Germinal center (tissue), 1 donor: ENCODE results near the gene KCNQ5.

Source experiments
- DNase-seq: peaks from one replicate; pipeline ENCODE4 v3.0.0; 2012; ENCODE audit warnings: mixed read lengths, low spot score

The KCNQ5 gene

GRCh38 chr6:72676995-72677394, 55.1 kb downstream of the KCNQ5 start:
- no peak for DNase-seq

GRCh38 chr6:72677740-72678139, 55.9 kb downstream of the KCNQ5 start:
- no peak for DNase-seq

- DNase-seq, result no peak
Measured at GRCh38 chr6:72683797-72684196, 61.9 kb downstream of the KCNQ5 start.

- DNase-seq, result peak; percentile 36
Measured at GRCh38 chr6:72689107-72689954, 67.5 kb downstream of the KCNQ5 start.

- no peak for DNase-seq
Measured at GRCh38 chr6:72691249-72691648, 69.4 kb downstream of the KCNQ5 start.

GRCh38 chr6:72696055-72696454, 74.2 kb downstream of the KCNQ5 start:
- no peak for DNase-seq

GRCh38 chr6:72699159-72699558, 77.3 kb downstream of the KCNQ5 start:
- DNase-seq, result no peak

GRCh38 chr6:72702421-72702820, 80.6 kb downstream of the KCNQ5 start:
- DNase-seq, result no peak

GRCh38 chr6:72703093-72703492, 81.2 kb downstream of the KCNQ5 start:
- DNase-seq, result no peak

GRCh38 chr6:72704979-72705378, 83.1 kb downstream of the KCNQ5 start:
- DNase-seq, result no peak

GRCh38 chr6:72709431-72709830, 87.6 kb downstream of the KCNQ5 start:
- no peak for DNase-seq

GRCh38 chr6:72711731-72712130, 89.9 kb downstream of the KCNQ5 start:
- no peak for DNase-seq

GRCh38 chr6:72712910-72713309, 91.0 kb downstream of the KCNQ5 start:
- DNase-seq, result no peak

GRCh38 chr6:72715119-72715518, 93.3 kb downstream of the KCNQ5 start:
- no peak for DNase-seq

GRCh38 chr6:72716916-72717315, 95.1 kb downstream of the KCNQ5 start:
- DNase-seq, result no peak

GRCh38 chr6:72720464-72720863, 98.6 kb downstream of the KCNQ5 start:
- DNase-seq, result no peak

GRCh38 chr6:72721346-72721745, 99.5 kb downstream of the KCNQ5 start:
- DNase-seq, result no peak

GRCh38 chr6:72724545-72724944, 102.7 kb downstream of the KCNQ5 start:
- peak; percentile 20 for DNase-seq

- DNase-seq, result no peak
Measured at GRCh38 chr6:72728706-72729343, 107.0 kb downstream of the KCNQ5 start.

- DNase-seq, result peak; percentile 26
Measured at GRCh38 chr6:72733045-72733444, 111.2 kb downstream of the KCNQ5 start.

- DNase-seq, result no peak
Measured at GRCh38 chr6:72738091-72738490, 116.2 kb downstream of the KCNQ5 start.

- no peak for DNase-seq
Measured at GRCh38 chr6:72739368-72739779, 117.5 kb downstream of the KCNQ5 start.

- DNase-seq, result no peak
Measured at GRCh38 chr6:72740135-72740534, 118.3 kb downstream of the KCNQ5 start.

GRCh38 chr6:72741083-72741482, 119.2 kb downstream of the KCNQ5 start:
- no peak for DNase-seq
